Left ventricle myocardium superior (tissue), 1 donor: Measurements from ENCODE around the gene DCTN2. TPM values are rescaled to one million over a fixed set of nuclear protein-coding genes. Genes with fewer than 3 reads are reported as not detected.
A peak's percentile ranks its signal among the peaks of the same experiment; 100 is the strongest.
"Not testable (repeated sequence)": the region's sequence is repeated elsewhere in the genome, so short reads cannot be mapped to it uniquely, and the experiment has no call there.

Experiments used
- ATAC-seq: fragments of 200-7000 bp; cut with Tn5 transposase; one replicate; pipeline ENCODE4 v1.9.1; 2020; ENCODE audit warnings: mild to moderate bottlenecking, moderate library complexity
- DNase-seq: peaks from one replicate; pipeline ENCODE4 v3.0.0-alpha.2; 2020
- intact Hi-C: fragments of 100-400 bp; cut with micrococcal nuclease; formaldehyde crosslinking; loops from one replicate; pipeline ENCODE4 v1.11.0; 2022
- long read RNA-seq: library from polyadenylated mRNA; unstranded; transcript quantifications from one replicate; pipeline ENCODE4 v2.0.0, GENCODE V29; 2021
- total RNA-seq: library from RNA; stranded (reverse); fragmentation: NEBNext Ultra II Directional; extraction: Animal tissue kit (Norgen Biotek cat#: 25700); gene quantifications from one replicate; pipeline ENCODE4 v1.2.1, GENCODE V29; 2021
- donor health status: DM: no; HTN: yes; CAD: no; lungs with severe emphysema.

Gene DCTN2
- 89.2 TPM for total RNA-seq
- long read RNA-seq, transcript DCTN2-209 (14 exons, 2,061 nt), result major isoform, 201 of 285 reads
- long read RNA-seq, partial matches to known transcripts, result 8 of 285 reads
- long read RNA-seq, other reads (novel, unspliced or antisense), result 75 of 285 reads

DNA sequence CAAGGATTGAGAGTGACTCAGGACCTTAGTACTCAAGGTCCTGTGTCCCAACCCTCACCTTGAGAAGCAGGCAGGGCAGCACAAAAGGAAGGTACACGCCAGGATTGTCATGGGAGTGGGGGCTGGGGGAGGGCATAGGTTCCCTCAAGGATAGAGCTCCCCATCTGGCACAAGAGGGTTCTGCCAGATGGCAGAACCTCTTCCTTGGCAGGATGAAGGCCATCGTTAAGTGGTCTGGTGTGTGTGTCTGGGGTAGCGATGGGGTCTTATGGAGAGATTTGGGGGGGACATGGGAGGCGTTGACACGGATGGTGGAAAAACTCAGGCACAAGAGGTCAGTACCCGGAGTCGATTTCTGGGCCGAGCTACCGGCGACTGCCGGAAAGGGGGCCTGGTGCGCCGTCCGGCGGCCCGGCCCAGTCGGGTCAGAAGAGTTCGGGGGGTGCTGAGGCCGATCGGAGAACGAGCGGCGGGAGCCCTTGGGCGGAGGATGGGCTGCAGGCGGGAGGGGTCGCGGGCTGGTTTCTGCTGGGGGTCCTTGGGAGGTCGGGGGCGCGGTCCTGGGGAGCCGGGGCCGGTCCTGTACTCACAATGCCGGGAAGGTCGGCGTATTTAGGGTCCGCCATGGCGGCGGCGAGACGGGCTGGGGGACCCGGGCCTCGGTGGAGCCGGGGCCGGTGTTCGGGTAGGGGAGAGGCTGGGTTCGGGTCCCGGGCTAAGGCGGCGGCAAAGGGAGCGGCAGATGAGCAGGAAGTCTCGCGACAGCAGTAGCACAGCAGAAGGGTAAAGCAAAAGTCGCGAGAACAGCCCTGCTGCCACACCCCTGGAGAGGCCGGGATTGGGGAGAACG lies at the start of gene DCTN2:
TSS of gene DCTN2 (minus strand) at position 755 of the 850 bp plus-strand sequence. CDS start at position 626, 129 bp downstream.
- peak; percentile 95 for DNase-seq
- intact Hi-C loops, result no loop called here
- peak; percentile 99 for ATAC-seq

DNA sequence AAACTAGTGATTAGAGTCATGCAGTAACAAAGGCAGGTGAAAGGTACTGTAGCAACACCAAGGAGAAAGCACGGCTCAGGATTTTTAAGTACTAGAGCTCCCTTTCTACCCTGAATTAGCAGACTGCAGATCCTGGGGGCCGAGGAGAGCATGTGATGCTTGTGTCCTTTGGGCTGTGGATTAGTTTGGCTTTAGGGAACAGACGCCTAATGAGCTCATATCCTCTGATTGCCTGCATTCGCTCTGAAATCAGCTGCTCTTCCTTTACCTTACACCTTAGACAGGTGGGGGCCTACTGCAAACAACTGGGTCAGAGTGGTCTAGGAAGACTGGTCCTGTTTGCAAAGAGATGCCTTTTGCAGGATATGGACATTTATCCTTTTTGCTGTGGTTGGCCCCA lies 46.2 kb upstream of the DCTN2 start:
- ATAC-seq (no peak), DNase-seq (no peak)
- intact Hi-C loops, result no loop called here

DNA sequence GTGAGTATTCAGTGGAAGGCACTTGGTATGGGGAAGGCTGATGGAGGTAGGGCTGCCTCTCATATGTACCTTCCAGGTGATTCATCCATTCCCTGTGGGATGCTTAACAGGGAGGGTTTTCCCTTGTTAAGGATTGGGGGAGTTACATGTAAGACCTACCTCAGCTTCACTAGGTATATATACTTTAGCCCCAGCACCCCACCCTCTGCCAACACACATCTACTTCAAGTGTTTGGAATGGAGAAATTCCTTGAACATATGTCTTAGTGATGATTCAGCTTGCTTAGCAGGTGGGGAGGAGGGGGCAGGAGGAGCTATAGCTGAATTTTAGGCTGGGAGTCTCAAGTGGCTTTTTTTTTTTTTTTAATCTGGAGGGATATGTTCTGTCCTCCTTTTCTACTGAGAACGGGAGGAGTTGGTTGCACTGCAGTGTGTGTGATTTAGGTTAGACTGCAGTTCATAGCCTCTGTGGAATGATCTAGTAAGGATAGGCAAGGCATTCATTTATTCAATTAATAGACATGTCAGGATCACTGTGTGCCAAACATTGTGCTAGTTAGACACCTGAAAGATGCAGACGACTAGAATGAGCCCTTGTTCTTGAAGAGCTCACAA lies 45.7 kb upstream of the DCTN2 start:
- intact Hi-C loops, result no loop called here
- DNase-seq (no peak), ATAC-seq (no peak)

DNA sequence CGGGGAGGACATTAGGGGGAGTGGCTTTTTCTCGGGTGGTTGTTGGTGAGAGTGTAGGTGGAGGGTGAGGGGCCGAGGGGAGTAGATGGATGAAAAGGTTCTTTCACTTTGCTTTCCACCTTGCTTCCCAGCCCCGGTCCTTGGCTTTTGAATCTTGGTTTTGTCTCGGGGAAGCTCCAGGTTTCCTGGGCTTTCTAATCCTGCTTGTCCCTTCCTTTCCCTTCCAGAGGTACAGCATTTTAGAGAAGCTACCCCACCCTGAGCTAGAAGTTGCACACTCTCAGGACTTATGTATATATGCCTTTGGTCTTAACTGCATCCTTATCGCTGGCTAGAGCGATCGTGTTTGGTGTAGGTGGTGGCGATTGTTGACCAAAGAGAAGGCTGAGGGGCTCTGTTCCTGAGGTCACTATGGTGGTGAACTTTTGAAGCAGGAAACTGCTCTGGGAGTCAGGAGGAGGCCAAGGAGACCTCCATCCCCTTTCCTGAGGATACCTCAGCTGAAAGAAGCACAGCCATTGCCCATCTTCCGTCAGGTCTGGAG lies 44.9 kb upstream of the DCTN2 start:
- no peak for DNase-seq
- ATAC-seq, result no peak
- intact Hi-C loops, result no loop called here

DNA sequence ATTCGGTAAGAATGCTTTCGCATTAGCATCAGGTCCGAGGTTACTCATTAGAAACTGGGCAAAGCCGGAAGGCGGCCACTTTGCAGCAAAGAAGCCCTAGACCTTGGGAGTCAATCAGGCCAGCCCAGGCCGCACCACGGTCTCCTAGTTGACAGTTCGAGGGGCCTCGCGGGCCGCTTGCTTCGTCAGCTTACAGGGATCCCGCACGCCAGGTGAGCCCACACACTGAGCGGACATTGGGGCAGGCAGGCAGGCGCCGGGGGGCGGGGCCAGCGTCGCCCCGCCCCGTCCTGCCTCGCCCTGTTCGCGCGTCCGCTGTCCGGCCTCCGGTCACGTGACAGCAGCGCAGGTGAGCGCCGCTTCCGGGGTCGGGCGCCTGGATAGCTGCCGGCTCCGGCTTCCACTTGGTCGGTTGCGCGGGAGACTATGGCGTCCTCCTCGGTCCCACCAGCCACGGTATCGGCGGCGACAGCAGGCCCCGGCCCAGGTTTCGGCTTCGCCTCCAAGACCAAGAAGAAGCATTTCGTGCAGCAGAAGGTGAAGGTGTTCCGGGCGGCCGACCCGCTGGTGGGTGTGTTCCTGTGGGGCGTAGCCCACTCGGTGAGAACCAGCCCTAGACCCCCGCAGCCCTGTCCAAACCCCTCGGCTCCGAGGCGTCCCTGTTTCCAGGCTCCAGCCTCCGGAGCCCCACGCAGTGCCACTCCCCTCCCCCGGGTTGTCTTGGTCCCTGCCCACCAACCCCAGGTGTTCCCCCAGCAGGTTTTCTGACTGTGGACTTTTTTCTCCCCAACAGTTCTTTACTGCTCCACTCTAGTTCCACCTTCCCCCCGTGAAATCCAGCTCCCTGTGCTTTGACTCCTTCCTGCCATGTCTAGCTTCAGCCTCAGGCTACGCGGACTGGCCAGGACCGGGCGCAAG lies 44.1 kb upstream of the DCTN2 start, which contains the start of gene PIP4K2C:
TSS of gene PIP4K2C (plus strand) at position 329 of the 918 bp plus-strand sequence. CDS start at position 427, 98 bp downstream.
- ATAC-seq (peak; percentile 99), DNase-seq (peak; percentile 91)
- intact Hi-C loops, result no loop called here

DNA sequence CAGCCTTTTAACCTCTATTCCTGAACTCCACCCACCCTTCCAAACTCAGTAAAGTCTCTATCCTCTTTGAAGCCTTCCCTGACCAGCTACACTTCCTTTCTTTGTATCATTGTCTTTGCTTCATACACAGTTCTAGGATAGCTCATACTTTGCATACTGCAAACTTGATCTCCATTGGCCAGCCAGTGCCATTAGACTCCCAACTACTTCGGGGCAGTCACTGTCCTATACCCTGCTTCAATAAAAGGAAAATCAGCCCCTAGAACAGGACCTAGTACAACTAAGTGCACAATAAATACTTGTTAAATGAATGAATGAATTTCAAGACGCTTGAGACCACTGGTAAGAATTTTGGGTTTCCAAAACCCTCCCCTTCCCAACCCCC lies 43.5 kb upstream of the DCTN2 start:
- ATAC-seq (no peak), DNase-seq (no peak)
- intact Hi-C loops, result no loop called here

DNA sequence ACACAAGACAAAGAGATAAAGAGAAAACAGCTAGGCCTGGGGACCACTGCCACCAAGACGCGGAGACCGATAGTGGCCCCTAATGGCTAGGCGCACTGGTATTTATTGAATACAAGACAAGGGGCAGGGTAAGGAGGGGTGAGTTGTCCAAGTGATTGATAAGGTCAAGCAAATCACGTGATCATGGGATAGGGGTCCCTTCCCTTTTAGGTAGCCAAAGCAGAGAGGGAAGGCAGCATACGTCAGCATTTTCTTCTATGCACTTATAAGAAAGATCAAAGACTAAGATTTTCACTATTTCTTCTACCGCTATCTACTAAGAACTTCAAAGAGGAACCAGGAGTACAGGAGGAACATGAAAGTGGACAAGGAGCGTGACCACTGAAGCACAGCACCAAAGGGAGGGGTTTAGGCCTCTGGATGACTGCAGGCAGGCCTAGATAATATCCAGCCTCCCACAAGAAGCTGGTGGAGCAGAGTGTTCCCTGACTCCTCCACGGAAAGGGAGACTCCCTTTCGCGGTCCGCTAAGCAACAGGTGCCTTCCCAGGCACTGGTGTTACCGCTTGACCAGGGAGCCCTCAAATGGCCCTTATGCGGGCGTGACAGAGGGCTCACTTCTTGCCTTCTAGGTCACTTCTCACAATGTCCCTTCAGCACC lies 42.1 kb upstream of the DCTN2 start:
- DNase-seq, ATAC-seq, intact Hi-C loops: not testable (repeated sequence)

DNA sequence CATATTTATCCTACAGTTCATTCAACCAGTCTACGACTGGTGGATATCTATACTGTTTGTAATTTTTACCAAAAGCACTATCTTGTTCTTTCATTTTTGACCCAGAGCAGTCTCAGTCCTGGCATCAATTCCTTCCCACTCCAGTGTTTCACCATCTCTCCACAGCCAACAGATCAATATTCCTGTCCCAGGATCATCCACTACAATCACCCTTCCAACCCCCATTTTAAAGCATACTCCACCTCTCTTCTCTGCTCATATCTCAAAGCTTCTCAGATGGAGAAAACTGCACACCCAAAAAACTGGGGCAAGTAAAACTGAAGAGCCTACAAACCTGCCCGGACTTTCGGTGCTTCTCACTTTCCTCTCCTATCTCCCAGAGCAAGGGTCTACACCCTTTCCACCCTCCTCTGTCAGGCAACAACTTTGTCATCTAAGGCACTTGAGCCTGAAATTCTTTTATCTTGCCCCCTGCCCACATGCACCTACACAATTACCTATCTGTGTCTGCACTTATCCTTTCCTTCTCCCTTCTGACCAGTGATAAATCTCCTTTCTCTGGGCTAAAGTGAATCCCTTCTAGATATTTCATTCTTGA lies 39.9 kb upstream of the DCTN2 start:
- no peak for DNase-seq
- no peak for ATAC-seq
- intact Hi-C loops, result no loop called here

DNA sequence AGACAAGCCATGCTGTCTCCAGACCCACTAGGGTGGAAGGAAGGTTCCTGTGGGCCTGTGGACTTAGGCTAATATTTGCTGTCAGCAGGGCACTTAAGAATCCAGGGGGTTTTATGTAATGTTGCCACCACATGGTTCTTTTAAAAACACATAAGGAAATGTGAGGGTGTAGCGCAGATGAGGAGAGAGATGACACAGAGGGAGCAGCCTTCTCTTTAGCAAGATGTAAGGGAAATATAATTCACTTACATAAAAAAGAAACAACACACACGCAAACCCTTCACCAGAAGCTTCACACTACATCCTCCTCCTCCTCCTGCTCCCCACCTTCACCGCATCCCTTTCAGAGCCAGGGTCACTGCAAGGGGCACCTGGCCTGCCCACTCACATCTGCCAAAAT lies 39.1 kb upstream of the DCTN2 start:
- intact Hi-C loops, result no loop called here
- DNase-seq (no peak), ATAC-seq (no peak)

DNA sequence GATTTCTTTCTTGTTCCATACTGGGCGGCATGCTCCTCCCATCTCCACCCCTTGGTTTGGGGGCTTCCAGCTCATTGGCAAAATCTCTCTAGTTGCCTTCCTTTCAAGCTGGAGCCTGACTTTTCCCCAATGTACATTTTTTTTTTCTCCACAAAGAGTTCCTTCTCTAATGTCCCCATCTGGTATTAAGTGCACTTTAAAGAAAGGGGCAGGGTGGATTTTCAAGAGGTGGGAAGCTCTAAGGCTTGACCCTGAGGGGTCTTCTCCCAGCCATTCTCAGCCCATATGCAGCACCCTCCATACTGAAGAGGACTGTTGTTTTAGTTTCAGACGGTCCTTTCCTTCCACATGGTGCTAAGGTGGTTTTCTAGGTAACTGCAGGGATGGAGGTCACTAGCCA lies 38.2 kb upstream of the DCTN2 start:
- intact Hi-C loops, result no loop called here
- DNase-seq (no peak), ATAC-seq (no peak)

DNA sequence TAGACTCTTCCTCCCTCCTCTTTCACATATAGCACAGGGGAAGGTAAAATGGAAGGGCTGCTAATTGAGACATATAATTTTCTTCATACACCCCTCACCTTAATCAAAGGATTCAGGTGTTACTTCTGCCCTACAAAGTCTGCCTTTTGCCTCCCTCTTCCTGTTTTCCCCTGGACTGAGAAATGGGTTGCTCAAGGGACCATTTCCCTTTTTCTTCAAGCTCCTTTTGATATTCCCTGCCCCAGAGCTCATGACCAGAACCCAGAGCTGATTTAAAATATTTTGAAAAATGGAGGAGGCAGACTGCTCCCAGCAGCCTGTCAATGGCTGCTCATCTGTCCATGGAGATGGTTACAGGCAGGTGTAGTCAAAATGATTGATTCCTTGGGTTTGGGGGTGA lies 37.7 kb upstream of the DCTN2 start:
- ATAC-seq, result no peak
- no peak for DNase-seq
- intact Hi-C loops, result loop anchor here (5.0 kb wide), 1 partner anchor 38 kb away; no protein-coding TSS in a partner anchor

DNA sequence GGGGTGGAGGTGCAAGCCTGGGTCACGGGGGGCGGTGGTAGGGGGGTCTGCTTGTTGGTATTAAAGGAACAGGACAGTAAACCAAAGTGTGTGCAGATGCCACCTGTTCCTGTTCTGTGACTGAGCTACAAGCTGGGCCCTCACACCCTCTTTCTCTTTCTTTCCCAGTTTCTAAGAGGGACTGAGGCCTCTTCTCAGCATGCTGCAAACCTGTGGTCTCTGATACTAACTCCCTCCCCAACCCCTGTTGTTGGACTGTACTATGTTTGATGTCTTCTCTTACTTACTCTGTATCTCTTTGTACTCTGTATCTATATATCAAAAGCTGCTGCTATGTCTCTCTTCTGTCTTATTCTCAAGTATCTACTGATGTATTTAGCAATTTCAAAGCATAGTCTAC lies 37.1 kb upstream of the DCTN2 start:
- DNase-seq (no peak), ATAC-seq (no peak)
- intact Hi-C loops, result loop anchor here (5.0 kb wide), 1 partner anchor 38 kb away; no protein-coding TSS in a partner anchor

DNA sequence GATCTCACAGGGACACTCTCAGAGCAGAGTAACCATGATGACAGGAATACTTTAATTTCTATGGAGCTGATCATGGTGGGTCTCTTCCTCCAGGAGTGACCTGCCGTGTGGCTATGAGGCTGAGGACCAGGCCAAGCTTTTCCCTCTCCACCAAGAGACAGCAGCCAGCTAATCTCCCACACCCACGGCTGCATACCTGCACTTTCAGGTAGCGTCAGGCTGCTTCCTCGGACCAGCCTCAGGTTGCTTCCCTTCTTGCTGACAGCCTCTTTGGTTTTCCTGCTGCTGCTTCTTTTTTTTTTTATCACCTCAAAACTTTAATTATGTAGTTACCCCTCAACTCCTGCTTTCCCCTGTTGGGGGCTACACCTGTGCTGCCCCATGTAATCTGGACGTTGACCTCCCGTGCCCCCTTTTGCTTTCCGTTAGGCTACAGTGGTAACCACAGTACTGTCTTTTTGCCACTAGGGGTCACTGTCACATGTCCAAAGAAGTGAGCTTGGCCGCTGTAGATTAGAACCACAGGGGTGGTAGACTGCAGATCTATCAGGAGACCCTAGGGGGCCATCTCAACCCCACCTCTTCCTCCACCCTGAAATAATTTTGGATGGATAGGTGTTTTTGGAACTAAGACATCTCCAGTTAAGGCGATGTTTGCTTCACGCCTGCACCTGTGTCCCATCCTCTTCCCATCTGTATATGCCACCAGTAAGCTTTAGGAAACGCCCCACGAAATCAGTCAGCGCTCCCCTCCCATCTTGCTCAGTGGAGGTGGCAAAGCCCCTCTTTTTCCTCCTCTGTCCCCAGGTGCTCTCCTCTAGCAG lies 36.2 kb upstream of the DCTN2 start:
- ATAC-seq (peak; percentile 97), DNase-seq (no peak)
- intact Hi-C loops, result loop anchor here (5.0 kb wide), 1 partner anchor 39 kb away; no protein-coding TSS in a partner anchor

DNA sequence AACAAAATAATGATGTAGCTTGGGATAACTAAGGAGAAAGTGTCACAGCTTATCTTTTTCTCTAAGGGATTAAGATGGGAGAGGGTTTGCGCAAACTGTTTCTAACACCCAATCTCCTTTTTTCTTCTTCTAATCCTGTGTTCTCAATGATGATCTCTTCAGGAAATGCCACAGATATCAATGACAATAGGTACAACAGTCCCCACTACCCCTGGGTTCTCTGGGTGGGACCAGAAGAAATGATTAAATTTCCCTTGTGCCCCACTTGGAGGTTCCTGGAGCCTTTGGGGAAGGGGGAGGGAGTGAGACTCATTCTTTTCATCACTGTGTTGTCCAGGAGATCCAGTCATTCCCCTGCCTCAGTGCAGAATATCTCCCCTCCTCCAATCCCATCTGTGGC lies 35.4 kb upstream of the DCTN2 start:
- no peak for ATAC-seq
- no peak for DNase-seq
- intact Hi-C loops, result loop anchor here (5.0 kb wide), 1 partner anchor 40 kb away; no protein-coding TSS in a partner anchor

DNA sequence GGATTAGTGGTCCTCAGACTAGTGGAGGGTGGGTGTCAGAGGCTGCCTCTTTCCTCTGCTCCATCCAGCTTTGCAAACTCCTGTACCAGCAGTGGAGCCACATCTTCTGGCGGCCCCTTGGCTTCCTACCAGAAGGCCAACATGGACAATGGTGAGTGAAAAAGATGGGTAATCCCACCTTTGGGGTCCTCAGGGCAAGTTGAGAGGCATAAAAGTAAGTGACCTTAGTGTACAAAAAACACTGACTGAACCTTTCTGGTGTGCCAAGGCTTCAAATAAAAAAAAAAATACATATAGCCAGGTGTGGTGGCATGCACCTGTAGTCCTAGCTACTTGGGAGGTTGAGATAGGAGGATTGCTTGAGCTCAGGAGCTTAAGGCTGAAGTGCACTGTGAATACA lies 34.8 kb upstream of the DCTN2 start:
- intact Hi-C loops, result loop anchor here (5.0 kb wide), 1 partner anchor 40 kb away; no protein-coding TSS in a partner anchor
- no peak for DNase-seq
- no peak for ATAC-seq

DNA sequence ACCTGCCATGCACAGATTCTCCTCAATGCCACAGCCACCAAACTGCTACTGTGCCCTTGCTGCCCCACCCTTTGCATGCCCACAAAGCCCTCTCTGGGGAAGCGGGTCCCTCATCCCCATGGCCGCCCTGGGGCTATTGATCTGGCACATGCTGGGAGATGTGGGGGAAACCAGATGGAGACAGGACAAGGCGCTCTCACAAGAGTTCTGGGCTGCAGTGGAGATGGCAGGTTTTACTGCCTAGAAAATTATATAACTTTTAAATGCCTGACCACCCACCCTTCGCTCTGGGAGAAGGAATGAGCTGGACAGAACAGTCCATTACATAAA lies 33.4 kb upstream of the DCTN2 start:
- DNase-seq, result no peak
- no peak for ATAC-seq
- intact Hi-C loops, result loop anchor here (5.0 kb wide), 1 partner anchor 42 kb away; no protein-coding TSS in a partner anchor
